ENCODE results near the gene GPC6. TPM values are rescaled to one million over a fixed set of nuclear protein-coding genes. Genes with fewer than 3 reads are reported as not detected.
"Not testable (repeated sequence)": the region's sequence is repeated elsewhere in the genome, so short reads cannot be mapped to it uniquely, and the experiment has no call there.

The GPC6 gene
- total and polyA plus RNA-seq, 2 donors (not counting 3 experiments of a cell fraction or from before 2014, with no cell fraction given) = 0.01 TPM; not detected in 1

DNA sequence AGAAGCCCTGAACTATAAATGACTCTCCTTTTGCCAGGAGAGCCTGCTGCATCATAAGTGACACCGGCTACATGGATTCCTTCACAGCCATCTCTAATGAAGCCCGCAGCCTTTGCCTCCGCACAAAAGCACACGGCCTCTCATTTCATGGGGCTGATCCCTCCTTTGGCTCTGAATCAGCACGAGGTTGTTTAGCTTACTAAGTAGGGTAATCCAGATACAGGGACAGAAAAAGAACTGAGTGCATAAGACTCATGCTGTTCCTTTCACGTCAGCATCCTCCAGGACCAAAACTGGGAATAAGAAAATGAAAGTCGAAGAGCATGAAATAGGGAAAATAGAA lies 1116.6 kb downstream of the GPC6 start:
- Histone ChIP-seq H3K36me3 (ENCODE audit: control insufficient read depth in 2 of 2, extremely low read depth in 1 of 2, insufficient read depth in 2 of 2, low read length in 2 of 2) (no peaks in the 10 kb centered on the region), H3K9me1 (replicated peaks; ENCODE audit: control insufficient read depth, extremely low read depth, insufficient read depth, low read length) (no peaks in the 10 kb centered on the region), H3K4me2 (ENCODE audit: insufficient read depth, low read length) (no peak overlapping the region), H3K27ac (ENCODE audit: insufficient read depth, low read depth, low read length) (no peak overlapping the region), H3K9me3 (replicated peaks; ENCODE audit: control insufficient read depth, insufficient read depth, low read length) (no peaks in the 10 kb centered on the region), H4K20me1 (replicated peaks; ENCODE audit: control insufficient read depth, extremely low read depth, insufficient read depth, low read length) (no peaks in the 10 kb centered on the region), H3K4me3 (replicated peaks in 1 of 3; ENCODE audit: insufficient read depth in 1 of 3, low read depth in 1 of 3, low read length in 3 of 3) (no peak overlapping the region), H3K79me2 (ENCODE audit: control insufficient read depth, insufficient read depth, low read length) (no peaks in the 10 kb centered on the region), H3K9ac (replicated peaks; ENCODE audit: extremely low read depth, insufficient read depth, low read length) (no peak overlapping the region), H2AFZ (ENCODE audit: low read depth, low read length) (no peak overlapping the region), H3K4me1 (ENCODE audit: control insufficient read depth, extremely low read depth, insufficient read depth, low read length) (no peaks in the 10 kb centered on the region), H3K27me3 (ENCODE audit: control insufficient read depth in 2 of 2, insufficient read depth in 2 of 2, low read length in 2 of 2) (no peaks in the 10 kb centered on the region)
- FAIRE-seq (no peak), DNase-seq (ENCODE audit: low read depth, low spot score) (no peak)
- dilution Hi-C loops (cut with MboI; ENCODE audit: extremely low pct_ligation_motif_present, low sequenced_read_pairs) = no loop called here
- no peak for TF ChIP-seq MYC (IDR thresholded peaks at IDR 0.05; ENCODE audit: low read depth, low read length)
- TF ChIP-seq JUN (IDR thresholded peaks at IDR 0.05; ENCODE audit: borderline replicate concordance, insufficient read depth, insufficient read length, low read depth) = no peak
- TF ChIP-seq FOS (IDR thresholded peaks at IDR 0.05; ENCODE audit: borderline replicate concordance, insufficient read depth, low read length) = no peak
- TF ChIP-seq EZH2 (IDR thresholded peaks at IDR 0.05; ENCODE audit: borderline replicate concordance, low read depth, low read length, severe bottlenecking) = no peak
- TF ChIP-seq POLR2A (IDR thresholded peaks at IDR 0.05; ENCODE audit: low read depth, low read length) = no peak
- no peak for TF ChIP-seq GATA2 (IDR thresholded peaks at IDR 0.05; ENCODE audit: insufficient read depth, insufficient read length, low read depth, low read length)
- TF ChIP-seq, protein P1, sequence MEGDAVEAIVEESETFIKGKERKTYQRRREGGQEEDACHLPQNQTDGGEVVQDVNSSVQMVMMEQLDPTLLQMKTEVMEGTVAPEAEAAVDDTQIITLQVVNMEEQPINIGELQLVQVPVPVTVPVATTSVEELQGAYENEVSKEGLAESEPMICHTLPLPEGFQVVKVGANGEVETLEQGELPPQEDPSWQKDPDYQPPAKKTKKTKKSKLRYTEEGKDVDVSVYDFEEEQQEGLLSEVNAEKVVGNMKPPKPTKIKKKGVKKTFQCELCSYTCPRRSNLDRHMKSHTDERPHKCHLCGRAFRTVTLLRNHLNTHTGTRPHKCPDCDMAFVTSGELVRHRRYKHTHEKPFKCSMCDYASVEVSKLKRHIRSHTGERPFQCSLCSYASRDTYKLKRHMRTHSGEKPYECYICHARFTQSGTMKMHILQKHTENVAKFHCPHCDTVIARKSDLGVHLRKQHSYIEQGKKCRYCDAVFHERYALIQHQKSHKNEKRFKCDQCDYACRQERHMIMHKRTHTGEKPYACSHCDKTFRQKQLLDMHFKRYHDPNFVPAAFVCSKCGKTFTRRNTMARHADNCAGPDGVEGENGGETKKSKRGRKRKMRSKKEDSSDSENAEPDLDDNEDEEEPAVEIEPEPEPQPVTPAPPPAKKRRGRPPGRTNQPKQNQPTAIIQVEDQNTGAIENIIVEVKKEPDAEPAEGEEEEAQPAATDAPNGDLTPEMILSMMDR (IDR thresholded peaks at IDR 0.05; ENCODE audit: extremely low read depth in 1 of 2, insufficient read depth in 1 of 2, low read depth in 1 of 2, low read length in 2 of 2) = no peak
- TF ChIP-seq, protein P2, sequence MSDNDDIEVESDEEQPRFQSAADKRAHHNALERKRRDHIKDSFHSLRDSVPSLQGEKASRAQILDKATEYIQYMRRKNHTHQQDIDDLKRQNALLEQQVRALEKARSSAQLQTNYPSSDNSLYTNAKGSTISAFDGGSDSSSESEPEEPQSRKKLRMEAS (IDR thresholded peaks at IDR 0.05; ENCODE audit: insufficient read depth, insufficient read length) = no peak
- no peak for TF ChIP-seq POLR2AphosphoS5 (IDR thresholded peaks at IDR 0.05; ENCODE audit: insufficient read depth, low read depth, low read length)
- ChIA-PET POLR2A (no interaction called here), CTCF (no interaction called here)
- intact Hi-C loops (cut with micrococcal nuclease) = no loop called here
- BruUV-seq (replicated peaks) = no TSS peak

DNA sequence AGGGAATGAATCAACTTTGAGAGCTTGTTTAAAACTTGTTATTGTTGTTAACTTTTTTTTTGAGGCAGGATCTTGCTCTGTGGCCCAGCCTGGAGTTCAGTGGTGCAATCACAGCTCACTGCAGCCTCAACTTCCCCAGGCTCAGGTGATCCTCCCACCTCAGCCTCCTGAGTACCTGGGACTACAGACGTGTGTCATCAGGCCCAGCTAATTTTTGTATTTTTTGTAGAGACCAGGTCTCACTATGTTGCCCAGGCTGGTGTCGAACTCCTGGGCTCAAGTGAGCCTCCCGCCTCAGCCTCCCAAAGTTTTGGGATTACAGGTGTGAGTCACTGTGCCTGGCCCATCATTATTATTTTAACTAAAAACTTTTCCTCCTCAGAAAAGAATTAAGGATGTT lies 1117.1 kb downstream of the GPC6 start:
- H3K9me1 ChIP-seq (replicated peaks; ENCODE audit: control insufficient read depth, extremely low read depth, insufficient read depth, low read length); BruUV-seq (replicated peaks); H3K36me3 ChIP-seq (ENCODE audit: control insufficient read depth in 2 of 2, extremely low read depth in 1 of 2, insufficient read depth in 2 of 2, low read length in 2 of 2); H3K9me3 ChIP-seq (replicated peaks; ENCODE audit: control insufficient read depth, insufficient read depth, low read length); intact Hi-C loops (cut with micrococcal nuclease); POLR2A ChIA-PET; CTCF ChIA-PET; H3K4me2 ChIP-seq (ENCODE audit: insufficient read depth, low read length); DNase-seq (ENCODE audit: low read depth, low spot score); H2AFZ ChIP-seq (ENCODE audit: low read depth, low read length); H3K79me2 ChIP-seq (ENCODE audit: control insufficient read depth, insufficient read depth, low read length); dilution Hi-C loops (cut with MboI; ENCODE audit: extremely low pct_ligation_motif_present, low sequenced_read_pairs); H3K9ac ChIP-seq (replicated peaks; ENCODE audit: extremely low read depth, insufficient read depth, low read length); H3K4me1 ChIP-seq (ENCODE audit: control insufficient read depth, extremely low read depth, insufficient read depth, low read length); H3K27ac ChIP-seq (ENCODE audit: insufficient read depth, low read depth, low read length); FAIRE-seq; H3K27me3 ChIP-seq (ENCODE audit: control insufficient read depth in 2 of 2, insufficient read depth in 2 of 2, low read length in 2 of 2); H3K4me3 ChIP-seq (replicated peaks in 1 of 3; ENCODE audit: insufficient read depth in 1 of 3, low read depth in 1 of 3, low read length in 3 of 3); H4K20me1 ChIP-seq (replicated peaks; ENCODE audit: control insufficient read depth, extremely low read depth, insufficient read depth, low read length): not testable (repeated sequence)

Data from endothelial cell of umbilical vein (primary cell).